GM12892 (cell line): ENCODE data around the gene KIRREL1.

ENCODE experiments used
- DNase-seq: peaks from one replicate; pipeline ENCODE4 v3.0.0; 2011; ENCODE audit not compliant: insufficient read length
- FAIRE-seq: peaks from 2 replicates; lab custom pipeline; 2011; peaks lifted over from hg19 to GRCh38; lab: Jason Lieb, UNC
- POLR2A ChIP-seq: IDR thresholded peaks from 2 replicates; pipeline ENCODE4 v1.6.1; 2011; ENCODE audit warnings: low read depth, low read length, control low read depth
- POLR2AphosphoS5 ChIP-seq: IDR thresholded peaks from 2 replicates; pipeline ENCODE4 v1.6.1; 2011; ENCODE audit warnings: low read depth, low read length, control low read depth
- TAF1 ChIP-seq: IDR thresholded peaks from 2 replicates; pipeline ENCODE4 v1.6.1; 2011; ENCODE audit warnings: low read depth, mild to moderate bottlenecking, control low read depth, low read length, borderline replicate concordance

Gene KIRREL1

DNA sequence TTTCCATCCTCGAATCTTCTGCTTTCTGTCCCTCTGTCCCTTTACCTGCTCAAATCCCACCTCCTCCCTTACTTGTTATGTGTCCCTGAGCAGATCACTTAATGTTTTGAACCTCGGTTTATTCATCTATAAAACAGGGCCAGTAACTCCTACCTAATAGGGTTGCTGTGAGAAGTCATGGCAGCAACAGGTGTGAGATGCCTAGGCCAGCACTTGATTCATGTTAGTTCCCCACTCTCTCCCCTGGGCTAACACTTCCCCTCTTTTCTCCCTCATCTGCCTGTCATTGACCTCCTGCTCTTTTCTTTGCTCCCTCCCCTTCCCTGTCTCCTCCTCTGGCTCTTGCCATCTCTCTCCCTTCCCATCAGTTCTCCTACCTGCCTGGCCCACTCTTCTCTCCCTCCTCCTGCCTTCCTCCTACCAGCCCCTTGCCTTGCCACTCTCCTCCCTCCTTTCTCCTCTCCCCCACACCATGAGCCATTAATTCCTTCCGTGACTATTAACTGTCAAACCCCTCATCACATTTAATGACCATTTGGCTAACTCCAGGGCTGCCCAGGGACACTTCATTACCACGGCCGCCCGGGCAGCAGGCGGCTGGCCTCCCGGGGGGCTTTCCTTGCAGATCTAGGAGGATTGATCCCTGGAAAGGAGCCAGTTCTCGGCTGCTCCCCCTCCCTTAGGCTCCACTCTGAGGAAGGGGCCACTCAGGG is 96.6 kb downstream of the KIRREL1 start:
- no peak for TF ChIP-seq POLR2A
- TF ChIP-seq POLR2AphosphoS5, result no peak
- no peak for TF ChIP-seq TAF1
- no peak for FAIRE-seq
- DNase-seq, result no peak

GRCh38 chr1:158093376-158093775 is 99.9 kb downstream of the KIRREL1 start:
- FAIRE-seq, result no peak
- no peak for DNase-seq
- TF ChIP-seq TAF1 (no peak), POLR2AphosphoS5 (no peak), POLR2A (no peak)

DNA sequence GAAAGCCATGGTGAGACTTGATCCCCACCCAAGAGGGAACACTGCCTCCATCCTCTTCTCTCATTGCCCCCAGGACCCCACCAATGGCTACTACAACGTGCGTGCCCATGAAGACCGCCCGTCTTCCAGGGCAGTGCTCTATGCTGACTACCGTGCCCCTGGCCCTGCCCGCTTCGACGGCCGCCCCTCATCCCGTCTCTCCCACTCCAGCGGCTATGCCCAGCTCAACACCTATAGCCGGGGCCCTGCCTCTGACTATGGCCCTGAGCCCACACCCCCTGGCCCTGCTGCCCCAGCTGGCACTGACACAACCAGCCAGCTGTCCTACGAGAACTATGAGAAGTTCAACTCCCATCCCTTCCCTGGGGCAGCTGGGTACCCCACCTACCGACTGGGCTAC is 101.1 kb downstream of the KIRREL1 start:
- no peak for FAIRE-seq
- DNase-seq, result no peak
- TF ChIP-seq POLR2AphosphoS5 (no peak), POLR2A (no peak), TAF1 (no peak)

GRCh38 chr1:158095737-158096335 is 102.4 kb downstream of the KIRREL1 start:
- DNase-seq (peak; percentile 54), FAIRE-seq (peak; percentile 65)
- no peak for TF ChIP-seq POLR2A
- TF ChIP-seq TAF1, result no peak
- TF ChIP-seq POLR2AphosphoS5, result no peak

DNA sequence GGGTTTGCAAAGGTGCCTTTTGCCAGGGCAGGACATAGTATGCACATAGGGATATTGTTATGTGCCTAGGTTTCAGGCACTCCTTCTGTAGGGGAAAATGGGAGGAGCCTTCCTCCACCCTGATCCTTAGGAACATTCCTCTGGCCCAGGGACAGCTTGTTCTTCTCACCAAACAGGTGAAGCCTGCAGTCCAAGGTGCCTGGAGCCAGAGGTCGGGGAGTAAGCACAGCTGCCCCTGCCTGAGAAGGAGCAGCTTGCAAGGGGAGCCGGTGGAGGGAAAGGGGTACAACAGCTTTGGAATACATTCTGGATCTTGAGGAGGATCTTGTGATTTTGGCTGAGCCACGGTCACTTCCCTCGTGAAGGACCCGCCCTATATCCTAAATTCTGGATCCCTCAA is 104.8 kb downstream of the KIRREL1 start:
- TF ChIP-seq POLR2AphosphoS5 (no peak), TAF1 (no peak), POLR2A (no peak)
- FAIRE-seq (no peak), DNase-seq (no peak)

DNA sequence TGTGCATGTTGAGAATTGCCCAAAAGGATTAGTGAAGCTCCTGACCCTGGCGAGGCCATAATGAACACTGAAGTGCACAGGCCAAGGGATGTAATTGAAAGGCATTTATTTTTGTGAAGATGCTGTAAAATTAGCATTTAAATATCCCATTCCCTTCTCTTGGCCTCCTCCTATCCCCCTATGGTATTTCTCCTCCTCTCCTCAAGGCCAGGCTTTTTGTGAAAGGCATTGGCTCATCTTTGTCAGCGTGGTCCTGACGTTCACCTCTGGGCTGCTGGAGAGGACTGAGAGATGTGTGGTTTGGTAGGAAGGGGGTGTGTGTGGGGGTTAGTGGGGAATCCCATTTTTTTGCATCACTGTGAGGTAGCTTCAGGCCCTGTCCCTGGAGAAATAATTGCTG is 105.7 kb downstream of the KIRREL1 start:
- no peak for FAIRE-seq
- no peak for DNase-seq
- TF ChIP-seq POLR2A (no peak), TAF1 (no peak), POLR2AphosphoS5 (no peak)

- no peak for FAIRE-seq
- DNase-seq, result no peak
- TF ChIP-seq POLR2AphosphoS5 (no peak), POLR2A (no peak), TAF1 (no peak)
Measured at GRCh38 chr1:158100498-158100897, 107.1 kb downstream of the KIRREL1 start.

GRCh38 chr1:158101455-158101854 is 108.0 kb downstream of the KIRREL1 start:
- TF ChIP-seq TAF1, result no peak
- no peak for TF ChIP-seq POLR2AphosphoS5
- TF ChIP-seq POLR2A, result no peak
- no peak for FAIRE-seq
- no peak for DNase-seq

GRCh38 chr1:158101927-158102326 is 108.5 kb downstream of the KIRREL1 start:
- DNase-seq (no peak), FAIRE-seq (no peak)
- TF ChIP-seq POLR2AphosphoS5 (no peak), TAF1 (no peak), POLR2A (no peak)

DNA sequence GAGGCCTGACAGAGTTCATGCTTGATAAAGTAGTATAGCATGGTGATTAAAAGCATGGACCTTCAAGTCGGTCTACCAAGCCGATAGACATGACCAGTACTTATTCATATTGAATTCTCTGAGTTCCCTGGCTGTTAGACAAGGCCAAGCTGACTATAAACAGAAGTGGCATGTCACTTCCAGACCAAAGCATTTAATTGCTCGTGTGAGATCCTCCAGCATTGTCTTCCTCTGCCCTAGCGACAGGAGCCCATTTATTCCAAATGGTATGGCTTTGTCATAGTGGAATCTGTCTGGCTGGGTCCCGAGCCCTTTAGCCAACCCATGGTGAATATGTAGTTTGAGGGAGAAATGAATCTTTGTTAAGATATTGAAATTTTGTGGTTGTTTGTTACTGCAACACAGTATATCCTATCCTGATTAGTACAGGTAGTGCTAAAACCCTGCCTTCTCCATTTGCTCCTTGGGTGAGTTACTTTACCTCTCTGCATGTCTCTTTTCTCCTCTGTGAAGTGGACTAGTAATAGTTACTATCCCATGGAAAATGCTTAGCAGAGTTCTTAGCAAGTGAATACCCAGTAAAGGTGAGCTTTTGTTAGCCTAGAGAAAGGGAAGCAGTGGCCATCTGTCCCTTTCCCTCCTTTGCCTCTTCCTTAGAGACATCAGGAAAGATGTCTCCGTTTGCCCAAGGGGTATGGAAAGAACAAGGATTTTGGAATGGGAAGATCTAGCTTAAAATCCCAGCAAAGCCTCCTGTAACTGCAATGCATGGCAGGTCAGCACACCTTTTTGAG is 109.6 kb downstream of the KIRREL1 start:
- no peak for FAIRE-seq
- TF ChIP-seq TAF1 (no peak), POLR2AphosphoS5 (no peak), POLR2A (no peak)
- DNase-seq, result no peak

- no peak for DNase-seq
- no peak for TF ChIP-seq TAF1
- TF ChIP-seq POLR2A, result no peak
- TF ChIP-seq POLR2AphosphoS5, result no peak
- no peak for FAIRE-seq
Measured at GRCh38 chr1:158103861-158104522, 110.5 kb downstream of the KIRREL1 start.

- no peak for FAIRE-seq
- no peak for TF ChIP-seq POLR2A
- TF ChIP-seq POLR2AphosphoS5, result no peak
- no peak for TF ChIP-seq TAF1
- DNase-seq, result no peak
Measured at GRCh38 chr1:158104891-158105290, 111.4 kb downstream of the KIRREL1 start.
